ENCODE data around the gene APEH.

GRCh38 chr3:49656541-49657112, 17.5 kb upstream of the APEH start:
- TF ChIP-seq POLR2A (IDR thresholded peaks at IDR 0.05) (no peak), CTCF (IDR thresholded peaks at IDR 0.05) (no peak)

All from adrenal gland (tissue), 5 donors.